Measurements from ENCODE around the gene APC2.
A peak's percentile ranks its signal among the peaks of the same experiment; 100 is the strongest.

The APC2 gene

GRCh38 chr19:1435378-1435989, 14.4 kb upstream of the APC2 start:
- H3F3A ChIP-seq (ENCODE audit: control insufficient read depth, insufficient read depth) = peaks cover 28% of the 10 kb centered on the region

GRCh38 chr19:1437609-1438008, 12.3 kb upstream of the APC2 start:
- no peak for TF ChIP-seq CTCF (IDR thresholded peaks at IDR 0.05; ENCODE audit: low read depth, low read length, poor library complexity, severe bottlenecking)
- no peak for TF ChIP-seq EZH2phosphoT487 (IDR thresholded peaks at IDR 0.05; ENCODE audit: borderline replicate concordance, low read length)
- Histone ChIP-seq H3K4me1 (ENCODE audit: control insufficient read depth, low read length) (peaks cover 45% of the 10 kb centered on the region), H3K9me3 (ENCODE audit: control insufficient read depth, insufficient read depth, low read length) (no peaks in the 10 kb centered on the region), H4K20me1 (ENCODE audit: control insufficient read depth, insufficient read depth, low read depth, low read length) (peaks cover 19% of the 10 kb centered on the region), H3K4me2 (ENCODE audit: low read length) (peak overlapping the region; percentile 87), H3K4me3 (ENCODE audit: low read length) (peak overlapping the region; percentile 94), H3K79me2 (ENCODE audit: control insufficient read depth, low read length) (peaks cover 35% of the 10 kb centered on the region), H3K27me3 (ENCODE audit: control insufficient read depth, low read length) (no peaks in the 10 kb centered on the region), H3F3A (ENCODE audit: control insufficient read depth, insufficient read depth) (peaks cover 48% of the 10 kb centered on the region), H3K9me2 (replicated peaks; ENCODE audit: control insufficient read depth, low read length) (no peaks in the 10 kb centered on the region), H3K36me3 (ENCODE audit: control insufficient read depth, low read length) (peaks cover 67% of the 10 kb centered on the region), H3K27ac (ENCODE audit: low read depth, low read length) (peak overlapping the region; percentile 25)

More at GRCh38 chr19:1435378-1435989, 14.4 kb upstream of the APC2 start:
- Histone ChIP-seq H3K79me2 (ENCODE audit: control insufficient read depth, low read length) (peaks cover 23% of the 10 kb centered on the region), H3K9me2 (replicated peaks; ENCODE audit: control insufficient read depth, low read length) (no peaks in the 10 kb centered on the region), H3K4me2 (ENCODE audit: low read length) (no peak overlapping the region), H3K9me3 (ENCODE audit: control insufficient read depth, insufficient read depth, low read length) (no peaks in the 10 kb centered on the region), H3K4me3 (ENCODE audit: low read length) (no peak overlapping the region), H3K4me1 (ENCODE audit: control insufficient read depth, low read length) (peaks cover 25% of the 10 kb centered on the region), H3K27me3 (ENCODE audit: control insufficient read depth, low read length) (no peaks in the 10 kb centered on the region), H4K20me1 (ENCODE audit: control insufficient read depth, insufficient read depth, low read depth, low read length) (peaks cover 12% of the 10 kb centered on the region), H3K27ac (ENCODE audit: low read depth, low read length) (no peak overlapping the region), H3K36me3 (ENCODE audit: control insufficient read depth, low read length) (peaks cover 60% of the 10 kb centered on the region)
- TF ChIP-seq EZH2phosphoT487 (IDR thresholded peaks at IDR 0.05; ENCODE audit: borderline replicate concordance, low read length) = no peak
- TF ChIP-seq CTCF (IDR thresholded peaks at IDR 0.05; ENCODE audit: low read depth, low read length, poor library complexity, severe bottlenecking) = no peak

GRCh38 chr19:1438035-1438932, 11.6 kb upstream of the APC2 start, which contains the start of gene RPS15:
Gene RPS15 (plus strand): TSS chr19:1438396. CDS start chr19:1438426, 30 bp downstream.
- peaks cover 63% of the 10 kb centered on the region for H3K36me3 ChIP-seq (ENCODE audit: control insufficient read depth, low read length)
- no peaks in the 10 kb centered on the region for H3K9me3 ChIP-seq (ENCODE audit: control insufficient read depth, insufficient read depth, low read length)
- TF ChIP-seq CTCF (IDR thresholded peaks at IDR 0.05; ENCODE audit: low read depth, low read length, poor library complexity, severe bottlenecking) (peak; percentile 90), EZH2phosphoT487 (IDR thresholded peaks at IDR 0.05; ENCODE audit: borderline replicate concordance, low read length) (no peak)
- peaks cover 35% of the 10 kb centered on the region for H3K79me2 ChIP-seq (ENCODE audit: control insufficient read depth, low read length)
- H3K4me3 ChIP-seq (ENCODE audit: low read length) = peak within 1 kb of the TSS; percentile 94
- H4K20me1 ChIP-seq (ENCODE audit: control insufficient read depth, insufficient read depth, low read depth, low read length) = peaks cover 19% of the 10 kb centered on the region
- H3F3A ChIP-seq (ENCODE audit: control insufficient read depth, insufficient read depth) = peaks cover 54% of the 10 kb centered on the region
- peak within 1 kb of the TSS; percentile 87 for H3K4me2 ChIP-seq (ENCODE audit: low read length)
- H3K9me2 ChIP-seq (replicated peaks; ENCODE audit: control insufficient read depth, low read length) = no peaks in the 10 kb centered on the region
- no peaks in the 10 kb centered on the region for H3K27me3 ChIP-seq (ENCODE audit: control insufficient read depth, low read length)
- H3K4me1 ChIP-seq (ENCODE audit: control insufficient read depth, low read length) = peaks cover 52% of the 10 kb centered on the region
- peak within 1 kb of the TSS; percentile 79 for H3K27ac ChIP-seq (ENCODE audit: low read depth, low read length)

Data from DOHH2 (cell line).